Adrenal gland (tissue), 12 donors: ENCODE data around the gene ATP2C1. TPM values are rescaled to one million over a fixed set of nuclear protein-coding genes. Genes with fewer than 3 reads are reported as not detected.

Experiments
- DNase-seq, 7 donors: peaks; one replicate each; pipeline ENCODE4 v3.0.0-alpha.2; 2019 to 2020
- H3K27ac ChIP-seq, 5 donors: fragments of 200-600 bp; sonication (generic) in 4 of 5; 1 replicate in 3 of 5; 2 replicates in 2 of 5; pipeline versions ENCODE4 v1.5.1 to v1.8.0; 2016 to 2020; ENCODE audit warnings: mild to moderate bottlenecking in 1 of 5
- H3K27me3 ChIP-seq: fragments of 200-600 bp; 2 replicates; pipeline ENCODE4 v1.8.0; 2021
- H3K36me3 ChIP-seq, 2 donors: fragments of 200-600 bp; replicated peaks in 1 of 2; 1 replicate in 1 of 2; 2 replicates in 1 of 2; pipeline versions ENCODE4 v1.5.1 to v1.8.0; 2018 to 2022
- H3K4me1 ChIP-seq, 2 donors: fragments of 200-600 bp; replicated peaks in 1 of 2; 1 replicate in 1 of 2; 2 replicates in 1 of 2; pipeline versions ENCODE4 v1.5.1 to v1.8.0; 2018 to 2021
- H3K4me3 ChIP-seq, 4 donors: fragments of 200-600 bp; sonication (generic) in 3 of 4; one replicate each; pipeline ENCODE4 v1.5.1; 2016 to 2018
- H3K9me3 ChIP-seq, 3 donors: fragments of 200-600 bp; sonication (generic) in 1 of 3; replicated peaks in 1 of 3; 1 replicate in 2 of 3; 2 replicates in 1 of 3; pipeline versions ENCODE4 v1.5.1 to v1.8.0; 2016 to 2021
- POLR2A ChIP-seq, 2 donors: fragments of 450-650 bp; IDR thresholded peaks; one replicate each; pipeline ENCODE4 v1.6.1; 2017; ENCODE audit warnings: antibody characterized with exemption in 2 of 2, mild to moderate bottlenecking in 2 of 2, moderate library complexity in 1 of 2
- WGBS, 4 donors: extraction: QIAGEN DNeasy Blood & Tissue Kit in 2 of 4; methylation state at CpG; one replicate each; pipeline versions ENCODE4 v1.1.5 to v1.1.7; 2013 to 2017; 5-methylcytosine and 5-hydroxymethylcytosine counted together
- intact Hi-C, 2 donors: fragments of 100-400 bp; cut with DNase I; formaldehyde crosslinking; loops; one replicate each; pipeline versions ENCODE4 v1.14.1 to v1.15.0; 2022 to 2023
- polyA plus RNA-seq, 3 donors: library from polyadenylated mRNA; stranded (reverse); fragments of 200-250 nt in 2 of 3; fragments of 350-450 nt in 1 of 3; fragmentation: Illumina TruSeq in 1 of 3; extraction: RNeasy Lipid Tissue Mini Kit (QIAGEN cat#74804) in 1 of 3; gene quantifications; one replicate each; pipeline ENCODE4 v1.2.3, GENCODE V29; 2013 to 2014
- total RNA-seq, 9 donors: library from RNA; depleted of rRNA in 4 of 9; stranded (reverse); fragments of >200 nt in 4 of 9; fragments of 120-200 nt in 1 of 9; fragmentation: NEBNext Ultra II Directional in 1 of 9; extraction: Animal tissue kit (Norgen Biotek cat#: 25700) in 1 of 9; gene quantifications; one replicate each; pipeline versions ENCODE4 v1.1.0 to v1.2.4, GENCODE V29; 2013 to 2023
- TF ChIP-seq, protein P1 (sequence below), 6 experiments: fragments of 450-650 bp in 4 of 6; fragments of 200-600 bp in 2 of 6; sonication (generic) in 1 of 6; IDR thresholded peaks; 1 replicate in 5 of 6; 2 replicates in 1 of 6; pipeline versions ENCODE4 v1.5.1 to v1.8.0; 2016 to 2021; ENCODE audit warnings: antibody characterized with exemption in 6 of 6, mild to moderate bottlenecking in 2 of 6, moderate library complexity in 1 of 6
- donor health status: healthy with polysubstance abuse.
- donor health status: Bipolar disorder and iron deficiency.
- donor health status: DM: yes; HTN: yes; CAD: no.
- donor health status: DM: no; HTN: no; CAD: no.
- donor health status: DM: no; HTN: no; CAD: no.
- donor health status: DM: yes; HTN: yes; CAD: no.

ATP2C1 gene
- total and polyA plus RNA-seq, 12 donors, result 26.7 to 78.6 (median 55.5) TPM

- intact Hi-C loops, result no loop called here
- Histone ChIP-seq H3K4me3 (no peak overlapping the region), H3K27ac (no peak overlapping the region), H3K9me3 (no peaks in the 10 kb centered on the region), H3K4me1 (peaks cover 0 to 6% of the 10 kb centered on the region in 2 donors), H3K27me3 (no peaks in the 10 kb centered on the region), H3K36me3 (no peaks in the 10 kb centered on the region)
- WGBS, 4 donors, result 72 to 86% (median 84%) methylated on average over 3 of the region's 3 CpGs
- TF ChIP-seq POLR2A (IDR thresholded peaks at IDR 0.05), result no peak
- TF ChIP-seq, protein P1, sequence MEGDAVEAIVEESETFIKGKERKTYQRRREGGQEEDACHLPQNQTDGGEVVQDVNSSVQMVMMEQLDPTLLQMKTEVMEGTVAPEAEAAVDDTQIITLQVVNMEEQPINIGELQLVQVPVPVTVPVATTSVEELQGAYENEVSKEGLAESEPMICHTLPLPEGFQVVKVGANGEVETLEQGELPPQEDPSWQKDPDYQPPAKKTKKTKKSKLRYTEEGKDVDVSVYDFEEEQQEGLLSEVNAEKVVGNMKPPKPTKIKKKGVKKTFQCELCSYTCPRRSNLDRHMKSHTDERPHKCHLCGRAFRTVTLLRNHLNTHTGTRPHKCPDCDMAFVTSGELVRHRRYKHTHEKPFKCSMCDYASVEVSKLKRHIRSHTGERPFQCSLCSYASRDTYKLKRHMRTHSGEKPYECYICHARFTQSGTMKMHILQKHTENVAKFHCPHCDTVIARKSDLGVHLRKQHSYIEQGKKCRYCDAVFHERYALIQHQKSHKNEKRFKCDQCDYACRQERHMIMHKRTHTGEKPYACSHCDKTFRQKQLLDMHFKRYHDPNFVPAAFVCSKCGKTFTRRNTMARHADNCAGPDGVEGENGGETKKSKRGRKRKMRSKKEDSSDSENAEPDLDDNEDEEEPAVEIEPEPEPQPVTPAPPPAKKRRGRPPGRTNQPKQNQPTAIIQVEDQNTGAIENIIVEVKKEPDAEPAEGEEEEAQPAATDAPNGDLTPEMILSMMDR (IDR thresholded peaks at IDR 0.05), result no peak
- DNase-seq, result no peak
These were observed 81.4 kb downstream of the ATP2C1 start for GRCh38 chr3:130975251-130975650.

- no peak for DNase-seq
- H3K4me3 ChIP-seq, result no peak overlapping the region
- no peaks in the 10 kb centered on the region for H3K9me3 ChIP-seq
- WGBS, 4 donors, result 77 to 89% (median 82%) methylated on average over 4 of the region's 4 CpGs
- H3K27ac ChIP-seq, result no peak overlapping the region
- peaks cover 0 to 6% of the 10 kb centered on the region in 2 donors for H3K4me1 ChIP-seq
- intact Hi-C loops, result no loop called here
- no peak for TF ChIP-seq POLR2A (IDR thresholded peaks at IDR 0.05)
- TF ChIP-seq, protein P1 (IDR thresholded peaks at IDR 0.05), result no peak
- no peaks in the 10 kb centered on the region for H3K36me3 ChIP-seq
- no peaks in the 10 kb centered on the region for H3K27me3 ChIP-seq
These were observed 82.8 kb downstream of the ATP2C1 start for GRCh38 chr3:130976706-130977105.

- Histone ChIP-seq H3K9me3 (no peaks in the 10 kb centered on the region), H3K4me1 (peaks cover 0 to 6% of the 10 kb centered on the region in 2 donors), H3K27me3 (no peaks in the 10 kb centered on the region), H3K36me3 (peaks cover 0 to 1% of the 10 kb centered on the region in 2 donors), H3K27ac (no peak overlapping the region), H3K4me3 (no peak overlapping the region)
- 80 to 97% (median 91%) methylated on average over 2 of the region's 2 CpGs for WGBS, 4 donors
- DNase-seq, result no peak
- TF ChIP-seq POLR2A (IDR thresholded peaks at IDR 0.05), result no peak
- TF ChIP-seq, protein P1 (IDR thresholded peaks at IDR 0.05), result no peak
- intact Hi-C loops, result no loop called here
These were observed 85.2 kb downstream of the ATP2C1 start for GRCh38 chr3:130979117-130979516.

- TF ChIP-seq POLR2A (IDR thresholded peaks at IDR 0.05), result no peak
- TF ChIP-seq, protein P1 (IDR thresholded peaks at IDR 0.05), result no peak
- Histone ChIP-seq H3K9me3 (no peaks in the 10 kb centered on the region), H3K4me1 (peaks cover 0 to 6% of the 10 kb centered on the region in 2 donors), H3K4me3 (no peak overlapping the region), H3K36me3 (peaks cover 0 to 5% of the 10 kb centered on the region in 2 donors), H3K27me3 (no peaks in the 10 kb centered on the region), H3K27ac (no peak overlapping the region)
- no peak for DNase-seq
- WGBS, 4 donors, result 91 to 100% (median 96%) methylated on average over 2 of the region's 2 CpGs
- intact Hi-C loops, result no loop called here
These were observed 87.6 kb downstream of the ATP2C1 start for GRCh38 chr3:130981469-130981868.
